A673 (cell line): ENCODE data around the gene MGST3. TPM values are rescaled to one million over a fixed set of nuclear protein-coding genes. Genes with fewer than 3 reads are reported as not detected.

Source experiments
- BruUV-seq: library from RNA; stranded (reverse); fragments of 400-500 nt; replicated peaks from 2 replicates; lab custom pipeline; 2021; lab: Mats Ljungman, UMichigan
- CTCF ChIA-PET: fragments of 300-600 bp; sonication (Branson Sonifier 250); formaldehyde crosslinking; loops from one replicate; lab custom pipeline; 2022; ENCODE audit warnings: antibody characterized with exemption; lab: Charles Lee
- POLR2A ChIA-PET: fragments of 300-600 bp; sonication (Branson Sonifier 250); formaldehyde crosslinking; loops from one replicate; lab custom pipeline; 2022; ENCODE audit warnings: antibody characterized with exemption; ENCODE audit not compliant: low non-redundant PET; lab: Charles Lee
- DNase-seq: peaks from one replicate; pipeline ENCODE4 v3.0.0-alpha.2; 2015; ENCODE audit warnings: low spot score
- H3K27ac ChIP-seq: fragments of 200-600 bp; sonication (generic); 2 replicates; pipeline ENCODE4 v1.5.1; 2016; ENCODE audit warnings: mixed run types, low read depth, mild to moderate bottlenecking, mixed read lengths, antibody characterized with exemption, low read length; ENCODE audit not compliant: poor library complexity, severe bottlenecking
- H3K27me3 ChIP-seq: fragments of 200-600 bp; sonication (generic); replicated peaks from 2 replicates; pipeline ENCODE4 v1.6.1; 2017; ENCODE audit warnings: mixed run types, low read depth, mild to moderate bottlenecking, mixed read lengths, antibody characterized with exemption, low read length; ENCODE audit not compliant: insufficient read depth, poor library complexity
- H3K36me3 ChIP-seq: fragments of 200-600 bp; sonication (generic); 2 replicates; pipeline ENCODE4 v1.6.1; 2016; ENCODE audit warnings: mixed run types, mild to moderate bottlenecking, mixed read lengths, antibody characterized with exemption, low read length; ENCODE audit not compliant: insufficient read depth, poor library complexity, severe bottlenecking
- H3K4me1 ChIP-seq: fragments of 200-600 bp; sonication (generic); 2 replicates; pipeline ENCODE4 v1.6.1; 2017; ENCODE audit warnings: mixed run types, mild to moderate bottlenecking, mixed read lengths, antibody characterized with exemption, low read length; ENCODE audit not compliant: insufficient read depth, poor library complexity, severe bottlenecking
- H3K4me3 ChIP-seq: fragments of 200-600 bp; sonication (generic); 2 replicates; pipeline ENCODE4 v1.5.1; 2016; ENCODE audit warnings: low read depth, mixed run types, mild to moderate bottlenecking, mixed read lengths, low read length; ENCODE audit not compliant: poor library complexity, severe bottlenecking
- H3K9me3 ChIP-seq: fragments of 200-600 bp; sonication (generic); 2 replicates; pipeline ENCODE4 v1.6.1; 2016; ENCODE audit warnings: mixed run types, low read depth, mild to moderate bottlenecking, mixed read lengths, antibody characterized with exemption, low read length; ENCODE audit not compliant: poor library complexity, severe bottlenecking
- CTCF ChIP-seq: fragments of 300-800, 200-600 bp; sonication (generic); conservative IDR thresholded peaks from 2 replicates; pipeline ENCODE4 v1.5.1; 2017; ENCODE audit warnings: low read depth, mild to moderate bottlenecking, antibody characterized with exemption, low read length, moderate library complexity, mixed read lengths
- EZH2 ChIP-seq: fragments of 200-600 bp; sonication (generic); IDR thresholded peaks from 2 replicates; pipeline ENCODE4 v1.6.1; 2017; ENCODE audit warnings: borderline replicate concordance, low read depth, mild to moderate bottlenecking, mixed read lengths, antibody characterized with exemption, low read length; ENCODE audit not compliant: poor library complexity, severe bottlenecking
- intact Hi-C: fragments of 100-400 bp; cut with micrococcal nuclease; formaldehyde crosslinking; loops from one replicate; pipeline ENCODE4 v1.10.0; 2022; ENCODE audit not compliant: unreplicated experiment
- total RNA-seq: library from RNA; stranded (reverse); gene quantifications from 2 replicates; pipeline ENCODE4 v1.2.3, GENCODE V29; 2021

Gene MGST3
- total RNA-seq, 1 experiment from 2014 or later, result 150 TPM

GRCh38 chr1:165639821-165640623, 9.0 kb downstream of the MGST3 start:
- no peak overlapping the region for H3K27ac ChIP-seq
- H3K9me3 ChIP-seq, result no peaks in the 10 kb centered on the region
- no peak for DNase-seq
- peaks cover 33% of the 10 kb centered on the region for H3K4me1 ChIP-seq
- no TSS peak for BruUV-seq
- intact Hi-C loops, result loop anchor here (10.0 kb wide), 1 partner anchor 125 kb away; the partner anchor contains the start of gene TMCO1
- no peaks in the 10 kb centered on the region for H3K36me3 ChIP-seq
- CTCF ChIA-PET, result interaction anchor here (0.7 kb wide), 1 partner anchor 257 kb away, joined by 5 read pairs; no protein-coding TSS in a partner anchor
- POLR2A ChIA-PET, result no interaction called here
- no peaks in the 10 kb centered on the region for H3K27me3 ChIP-seq
- TF ChIP-seq EZH2 (no peak), CTCF (no peak)
- H3K4me3 ChIP-seq, result no peak overlapping the region

- ChIA-PET POLR2A (no interaction called here), CTCF (no interaction called here)
- H3K27ac ChIP-seq, result no peak overlapping the region
- TF ChIP-seq EZH2, result no peak
- no peak for TF ChIP-seq CTCF
- H3K9me3 ChIP-seq, result no peaks in the 10 kb centered on the region
- H3K4me1 ChIP-seq, result peaks cover 29% of the 10 kb centered on the region
- H3K4me3 ChIP-seq, result no peak overlapping the region
- BruUV-seq, result no TSS peak
- intact Hi-C loops, result no loop called here
- no peaks in the 10 kb centered on the region for H3K36me3 ChIP-seq
- no peaks in the 10 kb centered on the region for H3K27me3 ChIP-seq
- no peak for DNase-seq
These were observed 10.4 kb downstream of the MGST3 start for GRCh38 chr1:165641231-165641987.

- H3K27ac ChIP-seq, result no peak overlapping the region
- H3K36me3 ChIP-seq, result no peaks in the 10 kb centered on the region
- no peak for TF ChIP-seq EZH2
- no peak for TF ChIP-seq CTCF
- no peak for DNase-seq
- intact Hi-C loops, result no loop called here
- no peaks in the 10 kb centered on the region for H3K9me3 ChIP-seq
- no peaks in the 10 kb centered on the region for H3K27me3 ChIP-seq
- POLR2A ChIA-PET, result no interaction called here
- peaks cover 18% of the 10 kb centered on the region for H3K4me1 ChIP-seq
- H3K4me3 ChIP-seq, result no peak overlapping the region
- no TSS peak for BruUV-seq
- CTCF ChIA-PET, result no interaction called here
These were observed 13.2 kb downstream of the MGST3 start for GRCh38 chr1:165644064-165644735.
